ENCODE data around the gene METRNL. TPM values are rescaled to one million over a fixed set of nuclear protein-coding genes. Genes with fewer than 3 reads are reported as not detected.

Gene METRNL
- total and polyA plus RNA-seq, 4 donors: 0.67 to 9.0 (median 8.6) TPM

- H3K36me3 ChIP-seq (ENCODE audit: control insufficient read depth in 4 of 4, insufficient read depth in 3 of 4, low read depth in 1 of 4, low read length in 3 of 4): no peaks in the 10 kb centered on the region
- 84% methylated on average over 22 of the region's 22 CpGs for WGBS
- H3K9ac ChIP-seq (ENCODE audit: low read depth in 1 of 2, low read length in 2 of 2): no peak overlapping the region
- H3K9me3 ChIP-seq (ENCODE audit: control insufficient read depth in 4 of 4, low read length in 3 of 4): no peaks in the 10 kb centered on the region
- TF ChIP-seq RAD21 (IDR thresholded peaks at IDR 0.05) (no peak), YY1 (IDR thresholded peaks at IDR 0.05) (no peak), GABPA (IDR thresholded peaks at IDR 0.05 in 1 of 2, conservative IDR thresholded peaks at IDR 0.05 in 1 of 2) (no peak), TAF1 (conservative IDR thresholded peaks at IDR 0.05) (no peak), ZBTB33 (IDR thresholded peaks at IDR 0.05) (no peak), FOXA2 (IDR thresholded peaks at IDR 0.05) (no peak), FOXA1 (IDR thresholded peaks at IDR 0.05) (no peak), REST (IDR thresholded peaks at IDR 0.05) (no peak), CTCF (IDR thresholded peaks at IDR 0.05; ENCODE audit: low read depth, low read length, missing input control) (no peak), SP1 (IDR thresholded peaks at IDR 0.05) (no peak), MAX (IDR thresholded peaks at IDR 0.05) (no peak), EGR1 (IDR thresholded peaks at IDR 0.05; ENCODE audit: low read depth in 2 of 2) (no peak), RXRA (IDR thresholded peaks at IDR 0.05) (no peak), ATF3 (IDR thresholded peaks at IDR 0.05) (no peak), HNF4G (IDR thresholded peaks at IDR 0.05) (no peak), NR2F2 (IDR thresholded peaks at IDR 0.05) (no peak), HNF4A (conservative IDR thresholded peaks at IDR 0.05) (no peak)
- no peaks in the 10 kb centered on the region for H3K27me3 ChIP-seq (ENCODE audit: control insufficient read depth in 4 of 4, insufficient read depth in 4 of 4, low read length in 3 of 4)
- H3K4me1 ChIP-seq (ENCODE audit: control insufficient read depth in 4 of 4, insufficient read depth in 4 of 4, low read length in 3 of 4): peaks cover 0 to 4% (median under 1%) of the 10 kb centered on the region in 4 donors
- no peak overlapping the region for H3K4me3 ChIP-seq (ENCODE audit: low read depth in 1 of 3, low read length in 3 of 3)
- no peak for DNase-seq (ENCODE audit: low spot score)
- H3K27ac ChIP-seq (ENCODE audit: low read depth in 1 of 2, low read length in 2 of 2): no peak overlapping the region
Measured at GRCh38 chr17:83092931-83093330, 13.5 kb downstream of the METRNL start.
